ENCODE data around the gene DPYD. TPM values are rescaled to one million over a fixed set of nuclear protein-coding genes. Genes with fewer than 3 reads are reported as not detected.

Gene DPYD
- total and polyA plus RNA-seq, 4 donors = 17.7 to 99.3 (median 74.4) TPM

- Histone ChIP-seq H3K27me3 (ENCODE audit: control insufficient read depth in 3 of 3, insufficient read depth in 3 of 3, low read length in 2 of 3) (no peaks in the 10 kb centered on the region), H3K36me3 (ENCODE audit: control insufficient read depth in 4 of 4, insufficient read depth in 4 of 4, low read length in 4 of 4) (peaks cover 0 to 3% (median 1%) of the 10 kb centered on the region in 4 donors), H3K9ac (ENCODE audit: insufficient read depth in 1 of 2, low read length in 2 of 2) (no peak overlapping the region), H3K4me1 (ENCODE audit: control insufficient read depth in 5 of 5, insufficient read depth in 5 of 5, low read length in 5 of 5) (peaks cover 0 to 8% (median 0%) of the 10 kb centered on the region in 5 donors), H3K4me3 (no peak overlapping the region), H3K27ac (ENCODE audit: low read depth in 1 of 2, low read length in 1 of 2) (no peak overlapping the region), H3K9me3 (ENCODE audit: control insufficient read depth in 4 of 4, insufficient read depth in 3 of 4, low read length in 3 of 4) (no peaks in the 10 kb centered on the region)
- DNase-seq = no peak
- no peak for TF ChIP-seq CTCF (IDR thresholded peaks at IDR 0.05; ENCODE audit: control extremely low read depth, extremely low read depth)
- ATAC-seq (ENCODE audit: insufficient read depth, low FRiP score) = no peak
- 78 to 87% methylated on average over 2 of the region's 2 CpGs for WGBS, 2 donors
These were observed 846.9 kb downstream of the DPYD start for GRCh38 chr1:97073936-97074335.

- no peak overlapping the region for H3K4me3 ChIP-seq
- TF ChIP-seq CTCF (IDR thresholded peaks at IDR 0.05; ENCODE audit: control extremely low read depth, extremely low read depth) = no peak
- ATAC-seq (ENCODE audit: insufficient read depth, low FRiP score) = no peak
These were observed 847.7 kb downstream of the DPYD start for GRCh38 chr1:97073169-97073568.

GRCh38 chr1:97071173-97071572 lies 849.7 kb downstream of the DPYD start:
- 85 to 91% methylated on average over 3 of the region's 3 CpGs for WGBS, 2 donors
- no peak for DNase-seq
- no peak overlapping the region for H3K27ac ChIP-seq (ENCODE audit: low read depth in 1 of 2, low read length in 1 of 2)
- H3K9me3 ChIP-seq (ENCODE audit: control insufficient read depth in 4 of 4, insufficient read depth in 3 of 4, low read length in 3 of 4) = peaks cover 0 to 1% (median 0%) of the 10 kb centered on the region in 4 donors
- no peak for TF ChIP-seq CTCF (IDR thresholded peaks at IDR 0.05; ENCODE audit: control extremely low read depth, extremely low read depth)
- no peak for ATAC-seq (ENCODE audit: insufficient read depth, low FRiP score)
- peaks cover 0 to 2% (median 0%) of the 10 kb centered on the region in 4 donors for H3K36me3 ChIP-seq (ENCODE audit: control insufficient read depth in 4 of 4, insufficient read depth in 4 of 4, low read length in 4 of 4)
- no peaks in the 10 kb centered on the region for H3K27me3 ChIP-seq (ENCODE audit: control insufficient read depth in 3 of 3, insufficient read depth in 3 of 3, low read length in 2 of 3)
- H3K4me1 ChIP-seq (ENCODE audit: control insufficient read depth in 5 of 5, insufficient read depth in 5 of 5, low read length in 5 of 5) = peaks cover 0 to 8% (median 0%) of the 10 kb centered on the region in 5 donors
- H3K9ac ChIP-seq (ENCODE audit: insufficient read depth in 1 of 2, low read length in 2 of 2) = no peak overlapping the region
- no peak overlapping the region for H3K4me3 ChIP-seq

More at GRCh38 chr1:97073169-97073568, 847.7 kb downstream of the DPYD start:
- Histone ChIP-seq H3K27me3 (ENCODE audit: control insufficient read depth in 3 of 3, insufficient read depth in 3 of 3, low read length in 2 of 3) (no peaks in the 10 kb centered on the region), H3K9ac (ENCODE audit: insufficient read depth in 1 of 2, low read length in 2 of 2) (no peak overlapping the region), H3K4me1 (ENCODE audit: control insufficient read depth in 5 of 5, insufficient read depth in 5 of 5, low read length in 5 of 5) (peaks cover 0 to 8% (median 0%) of the 10 kb centered on the region in 5 donors), H3K27ac (ENCODE audit: low read depth in 1 of 2, low read length in 1 of 2) (no peak overlapping the region), H3K9me3 (ENCODE audit: control insufficient read depth in 4 of 4, insufficient read depth in 3 of 4, low read length in 3 of 4) (no peaks in the 10 kb centered on the region), H3K36me3 (ENCODE audit: control insufficient read depth in 4 of 4, insufficient read depth in 4 of 4, low read length in 4 of 4) (peaks cover 0 to 3% (median under 1%) of the 10 kb centered on the region in 4 donors)
- DNase-seq = no peak

GRCh38 chr1:97070376-97070775 lies 850.5 kb downstream of the DPYD start:
- ATAC-seq (ENCODE audit: insufficient read depth, low FRiP score) (no peak), DNase-seq (peak in 2 of 3 donors; percentile 69 to 85)
- WGBS, 2 donors = 89 to 96% methylated on average over 4 of the region's 4 CpGs
- Histone ChIP-seq H3K9me3 (ENCODE audit: control insufficient read depth in 4 of 4, insufficient read depth in 3 of 4, low read length in 3 of 4) (peaks cover 0 to 2% (median 0%) of the 10 kb centered on the region in 4 donors), H3K27ac (ENCODE audit: low read depth in 1 of 2, low read length in 1 of 2) (no peak overlapping the region), H3K9ac (ENCODE audit: insufficient read depth in 1 of 2, low read length in 2 of 2) (no peak overlapping the region), H3K4me1 (ENCODE audit: control insufficient read depth in 5 of 5, insufficient read depth in 5 of 5, low read length in 5 of 5) (peaks cover 0 to 8% (median 0%) of the 10 kb centered on the region in 5 donors), H3K27me3 (ENCODE audit: control insufficient read depth in 3 of 3, insufficient read depth in 3 of 3, low read length in 2 of 3) (no peaks in the 10 kb centered on the region), H3K4me3 (no peak overlapping the region), H3K36me3 (ENCODE audit: control insufficient read depth in 4 of 4, insufficient read depth in 4 of 4, low read length in 4 of 4) (no peaks in the 10 kb centered on the region)
- TF ChIP-seq CTCF (IDR thresholded peaks at IDR 0.05; ENCODE audit: control extremely low read depth, extremely low read depth) = no peak

All from lung (tissue), 12 donors.